Glutamatergic neuron (in vitro differentiated cells): ENCODE data around the gene RAB40C. TPM values are rescaled to one million over a fixed set of nuclear protein-coding genes. Genes with fewer than 3 reads are reported as not detected.

ENCODE experiments used
- DNase-seq: peaks from one replicate; pipeline ENCODE4 v3.0.0; 2022
- H3K27ac Mint-ChIP-seq: one replicate; pipeline ENCODE4 v1.8.0; 2020; ENCODE audit warnings: mild to moderate bottlenecking, mixed read lengths, inconsistent platforms; ENCODE audit not compliant: unreplicated experiment
- H3K27me3 Mint-ChIP-seq: one replicate; pipeline ENCODE4 v1.8.0; 2020; ENCODE audit warnings: mild to moderate bottlenecking, moderate library complexity, mixed read lengths, inconsistent platforms; ENCODE audit not compliant: unreplicated experiment
- H3K36me3 Mint-ChIP-seq: one replicate; pipeline ENCODE4 v1.8.0; 2020; ENCODE audit warnings: mild to moderate bottlenecking, mixed read lengths, inconsistent platforms; ENCODE audit not compliant: unreplicated experiment
- H3K4me1 Mint-ChIP-seq: one replicate; pipeline ENCODE4 v1.8.0; 2020; ENCODE audit warnings: mild to moderate bottlenecking, low read depth, mixed read lengths, inconsistent platforms; ENCODE audit not compliant: unreplicated experiment
- H3K4me3 Mint-ChIP-seq: one replicate; pipeline ENCODE4 v1.8.0; 2020; ENCODE audit warnings: mild to moderate bottlenecking, mixed read lengths, inconsistent platforms; ENCODE audit not compliant: unreplicated experiment
- H3K9me3 Mint-ChIP-seq: one replicate; pipeline ENCODE4 v1.8.0; 2020; ENCODE audit warnings: mild to moderate bottlenecking, moderate library complexity, mixed read lengths, inconsistent platforms; ENCODE audit not compliant: unreplicated experiment
- total RNA-seq: library from RNA; stranded (reverse); fragmentation: NEBNext Ultra II Directional; extraction: Animal tissue kit (Norgen Biotek cat#: 25700); gene quantifications from one replicate; pipeline ENCODE4 v1.2.1, GENCODE V29; 2021; ENCODE audit not compliant: unreplicated experiment
- TF ChIP-seq, protein P1 (sequence below): fragments of 200-600 bp; sonication (generic); IDR thresholded peaks from one replicate; pipeline ENCODE4 v1.5.0; 2021; ENCODE audit not compliant: partially characterized antibody, unreplicated experiment

Gene RAB40C
- total RNA-seq, 1 donor from 2014 or later, result 48.3 TPM

DNA sequence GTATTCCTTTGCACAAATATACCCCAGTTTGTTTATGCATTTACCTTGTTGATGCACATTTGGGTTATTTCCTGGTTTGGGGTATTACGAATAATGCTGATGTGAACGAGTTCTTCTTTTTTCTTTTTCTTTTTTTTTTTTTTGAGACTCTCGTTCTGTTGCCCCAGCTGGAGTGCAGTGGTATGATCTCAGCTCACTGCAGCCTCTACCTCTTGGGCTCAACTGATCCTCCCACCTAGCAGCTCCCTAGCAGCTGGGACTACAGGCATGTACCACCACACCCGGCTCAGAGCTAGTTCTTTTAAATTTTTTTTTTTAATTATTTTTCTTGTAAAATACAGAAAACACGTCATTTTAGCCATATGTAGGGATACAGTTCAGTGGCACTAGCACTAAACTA is 14.1 kb downstream of the RAB40C start:
- H3K9me3 Mint-ChIP-seq, result peaks cover 3% of the 10 kb centered on the region
- H3K27me3 Mint-ChIP-seq, result peaks cover 2% of the 10 kb centered on the region
- H3K4me1 Mint-ChIP-seq, result peaks cover 14% of the 10 kb centered on the region
- H3K36me3 Mint-ChIP-seq, result no peaks in the 10 kb centered on the region
- H3K27ac Mint-ChIP-seq, result no peak overlapping the region
- DNase-seq, result no peak
- no peak overlapping the region for H3K4me3 Mint-ChIP-seq
- TF ChIP-seq, protein P1, sequence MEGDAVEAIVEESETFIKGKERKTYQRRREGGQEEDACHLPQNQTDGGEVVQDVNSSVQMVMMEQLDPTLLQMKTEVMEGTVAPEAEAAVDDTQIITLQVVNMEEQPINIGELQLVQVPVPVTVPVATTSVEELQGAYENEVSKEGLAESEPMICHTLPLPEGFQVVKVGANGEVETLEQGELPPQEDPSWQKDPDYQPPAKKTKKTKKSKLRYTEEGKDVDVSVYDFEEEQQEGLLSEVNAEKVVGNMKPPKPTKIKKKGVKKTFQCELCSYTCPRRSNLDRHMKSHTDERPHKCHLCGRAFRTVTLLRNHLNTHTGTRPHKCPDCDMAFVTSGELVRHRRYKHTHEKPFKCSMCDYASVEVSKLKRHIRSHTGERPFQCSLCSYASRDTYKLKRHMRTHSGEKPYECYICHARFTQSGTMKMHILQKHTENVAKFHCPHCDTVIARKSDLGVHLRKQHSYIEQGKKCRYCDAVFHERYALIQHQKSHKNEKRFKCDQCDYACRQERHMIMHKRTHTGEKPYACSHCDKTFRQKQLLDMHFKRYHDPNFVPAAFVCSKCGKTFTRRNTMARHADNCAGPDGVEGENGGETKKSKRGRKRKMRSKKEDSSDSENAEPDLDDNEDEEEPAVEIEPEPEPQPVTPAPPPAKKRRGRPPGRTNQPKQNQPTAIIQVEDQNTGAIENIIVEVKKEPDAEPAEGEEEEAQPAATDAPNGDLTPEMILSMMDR, result no peak

DNA sequence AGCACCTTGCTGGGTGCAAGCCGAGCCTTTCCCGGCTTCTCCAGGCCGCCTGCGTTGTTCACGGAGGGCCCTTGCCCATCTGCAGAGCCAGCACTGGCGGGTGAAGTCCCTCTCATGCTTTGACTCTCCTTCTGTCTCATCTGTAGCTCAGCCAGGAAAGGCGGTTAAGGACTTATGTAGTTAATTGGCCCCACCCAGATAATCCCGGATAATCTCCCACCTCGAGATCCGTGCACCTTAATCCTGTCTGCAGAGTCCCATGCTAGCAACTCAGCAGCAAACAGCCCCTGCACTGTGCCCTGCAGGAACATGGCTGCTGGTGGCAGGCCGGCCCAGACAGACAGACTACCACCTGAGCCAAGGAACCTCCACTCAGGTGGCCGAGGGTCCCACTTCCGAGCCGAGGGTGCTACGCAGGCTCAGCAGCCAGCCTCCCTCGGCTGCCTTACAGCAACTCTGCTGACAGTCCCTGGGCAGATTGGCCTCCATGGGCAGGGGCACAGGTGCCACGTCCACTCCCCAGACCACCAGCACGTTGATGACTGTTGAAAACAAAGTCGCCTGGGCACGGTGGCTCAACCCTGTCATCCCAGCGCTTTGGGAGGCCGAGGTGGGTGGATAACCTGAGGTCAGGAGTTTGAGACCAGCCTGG is 16.9 kb downstream of the RAB40C start:
- H3K27ac Mint-ChIP-seq, result no peak overlapping the region
- no peak overlapping the region for H3K4me3 Mint-ChIP-seq
- no peak for DNase-seq
- peaks cover 23% of the 10 kb centered on the region for H3K4me1 Mint-ChIP-seq
- H3K27me3 Mint-ChIP-seq, result peaks cover 7% of the 10 kb centered on the region
- TF ChIP-seq, protein P1, result no peak
- no peaks in the 10 kb centered on the region for H3K36me3 Mint-ChIP-seq
- peaks cover 3% of the 10 kb centered on the region for H3K9me3 Mint-ChIP-seq

DNA sequence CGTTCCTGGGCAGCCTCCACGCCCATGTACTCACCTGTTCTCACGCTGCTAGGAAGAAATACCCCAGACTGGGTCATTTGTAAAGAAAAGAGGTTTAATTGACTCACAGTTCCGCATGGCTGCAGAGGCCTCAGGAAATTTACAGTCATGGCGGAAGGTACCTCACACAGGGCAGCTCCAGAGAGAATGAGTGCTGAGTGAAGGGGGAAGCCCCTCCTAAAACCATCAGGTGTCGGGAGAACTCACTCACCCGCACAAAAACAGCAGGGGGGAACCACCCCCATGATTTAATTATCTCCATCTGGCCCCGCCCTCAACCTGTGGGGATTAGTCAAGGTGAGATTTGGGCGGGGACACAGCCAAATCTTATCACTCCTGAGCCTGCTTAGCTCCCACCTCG is 18.2 kb downstream of the RAB40C start:
- Mint-ChIP-seq H3K9me3 (peaks cover 3% of the 10 kb centered on the region), H3K4me1 (peaks cover 23% of the 10 kb centered on the region), H3K27me3 (peaks cover 7% of the 10 kb centered on the region), H3K36me3 (no peaks in the 10 kb centered on the region), H3K4me3 (no peak overlapping the region), H3K27ac (no peak overlapping the region)
- no peak for DNase-seq
- TF ChIP-seq, protein P1, result no peak

DNA sequence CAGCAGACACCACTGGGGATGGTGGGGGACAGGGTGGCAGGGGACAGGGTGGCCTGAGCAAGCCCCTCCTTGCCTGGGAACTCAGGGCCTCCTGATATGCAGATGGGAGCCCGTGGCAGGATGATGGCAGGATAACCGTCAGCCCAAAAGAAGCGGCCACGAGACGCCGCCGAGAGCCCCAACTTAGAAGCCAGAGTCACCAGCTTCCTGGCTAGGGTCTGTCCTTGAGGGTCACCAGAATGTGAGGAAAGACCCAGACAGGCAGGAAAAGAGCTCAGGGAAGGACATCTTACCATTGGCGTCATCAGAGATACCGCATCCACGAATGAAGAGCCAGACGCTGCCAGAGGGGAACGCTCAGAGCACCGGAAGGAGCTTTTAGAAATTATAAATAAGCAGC is 19.4 kb downstream of the RAB40C start:
- H3K9me3 Mint-ChIP-seq, result peaks cover 3% of the 10 kb centered on the region
- H3K27ac Mint-ChIP-seq, result peak overlapping the region; percentile 44
- H3K4me1 Mint-ChIP-seq, result peaks cover 15% of the 10 kb centered on the region
- H3K27me3 Mint-ChIP-seq, result peaks cover 10% of the 10 kb centered on the region
- TF ChIP-seq, protein P1, result no peak
- no peak overlapping the region for H3K4me3 Mint-ChIP-seq
- DNase-seq, result no peak
- H3K36me3 Mint-ChIP-seq, result peaks cover 9% of the 10 kb centered on the region

DNA sequence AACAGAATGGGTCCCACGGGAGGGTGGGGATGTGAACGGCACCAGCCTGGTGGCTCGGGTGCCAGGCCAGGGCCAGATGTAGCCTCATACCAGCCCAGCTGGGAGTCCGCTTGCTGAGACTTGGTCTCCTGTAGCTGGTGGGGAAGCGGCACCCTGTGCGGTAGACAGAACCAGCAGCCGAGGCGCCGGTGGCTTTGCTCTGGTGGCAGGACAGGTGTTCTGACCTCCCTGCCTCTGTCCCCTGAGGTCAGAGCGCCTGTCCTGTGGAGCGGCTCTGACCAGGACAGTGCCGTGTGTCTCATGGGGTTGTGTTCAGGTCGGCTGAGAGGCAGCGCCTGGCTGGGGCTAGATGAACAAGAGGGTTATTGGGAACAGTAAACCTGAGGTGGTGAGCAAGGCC is 20.1 kb downstream of the RAB40C start:
- peaks cover 3% of the 10 kb centered on the region for H3K9me3 Mint-ChIP-seq
- TF ChIP-seq, protein P1, result no peak
- H3K36me3 Mint-ChIP-seq, result peaks cover 16% of the 10 kb centered on the region
- peak overlapping the region; percentile 17 for H3K27ac Mint-ChIP-seq
- DNase-seq, result no peak
- peaks cover 10% of the 10 kb centered on the region for H3K27me3 Mint-ChIP-seq
- peak overlapping the region; percentile 54 for H3K4me3 Mint-ChIP-seq
- peaks cover 18% of the 10 kb centered on the region for H3K4me1 Mint-ChIP-seq
